K562 (cell line): ENCODE measurements around the gene IGFBPL1.

Source experiments
- CTCF ChIP-seq, 3 experiments: IDR thresholded peaks in 2 of 3; conservative IDR thresholded peaks in 1 of 3; 2 replicates each; pipeline ENCODE4 v1.5.1; 2011 to 2012; ENCODE audit warnings: low read length in 3 of 3, mild to moderate bottlenecking in 3 of 3, control low read depth in 2 of 3, improper control_type of control experiment in 1 of 3, inconsistent platforms in 1 of 3, low read depth in 1 of 3, mixed read lengths in 1 of 3, moderate library complexity in 1 of 3; ENCODE audit not compliant: insufficient read depth in 2 of 3
- ELF4 ChIP-seq: fragments of 450-650 bp; formaldehyde crosslinking; IDR thresholded peaks from 2 replicates; pipeline ENCODE4 v1.4.0; 2022; ENCODE audit warnings: missing genetic modification characterization
- EZH2 ChIP-seq: IDR thresholded peaks from 2 replicates; pipeline ENCODE4 v1.6.1; 2012; ENCODE audit warnings: low read depth, mild to moderate bottlenecking, inconsistent platforms, low read length, borderline replicate concordance
- HOXB6 ChIP-seq: fragments of 250-450 bp; sonication (Bioruptor Pico); IDR thresholded peaks from 2 replicates; pipeline ENCODE4 v1.5.1; 2022; ENCODE audit warnings: mild to moderate bottlenecking, borderline replicate concordance
- MEF2A ChIP-seq: IDR thresholded peaks from 2 replicates; pipeline ENCODE4 v1.6.1; 2011; ENCODE audit warnings: low read depth, mild to moderate bottlenecking, low read length, moderate library complexity; ENCODE audit not compliant: control insufficient read depth
- NR4A1 ChIP-seq, 2 experiments: fragments of 250-450 bp in 1 of 2; fragments of 450-650 bp in 1 of 2; sonication (Bioruptor Pico) in 1 of 2; IDR thresholded peaks; 2 replicates each; pipeline versions ENCODE4 v1.4.0 to v1.6.1; 2016 to 2020; ENCODE audit warnings: mild to moderate bottlenecking in 2 of 2, missing compliant biosample characterization in 1 of 2, missing genetic modification characterization in 1 of 2, moderate library complexity in 1 of 2
- PHF20 ChIP-seq: fragments of 450-650 bp; IDR thresholded peaks from 2 replicates; pipeline ENCODE4 v1.6.1; 2018; ENCODE audit not compliant: partially characterized antibody
- SMARCA4 ChIP-seq: fragments of 450-650 bp; IDR thresholded peaks from 2 replicates; pipeline ENCODE4 v1.6.1; 2016
- ZBTB1 ChIP-seq: sonication (generic); formaldehyde crosslinking; IDR thresholded peaks from 2 replicates; pipeline ENCODE4 v1.8.1; 2023; ENCODE audit warnings: missing genetic modification reagents, low read depth, mild to moderate bottlenecking, borderline replicate concordance
- ZSCAN29 ChIP-seq: fragments of 450-650 bp; IDR thresholded peaks from 2 replicates; pipeline ENCODE4 v1.6.1; 2017

- no peak for TF ChIP-seq ZBTB1 (CRISPR knock-in tag)
- TF ChIP-seq NR4A1 (CRISPR knock-in tag; IDR thresholded peaks at IDR 0.05): no peak
- TF ChIP-seq NR4A1 (tag; IDR thresholded peaks at IDR 0.05): no peak
- TF ChIP-seq ELF4: no peak
- no peak for TF ChIP-seq CTCF (IDR thresholded peaks at IDR 0.05 in 2 of 3, conservative IDR thresholded peaks at IDR 0.05 in 1 of 3; ENCODE audit: insufficient read depth in 2 of 3, low read depth in 1 of 3, low read length in 3 of 3)
- TF ChIP-seq MEF2A: no peak
- no peak for TF ChIP-seq ZSCAN29
- TF ChIP-seq HOXB6: no peak
- no peak for TF ChIP-seq PHF20
- no peak for TF ChIP-seq EZH2
- TF ChIP-seq SMARCA4: no peak
Measured at GRCh38 chr9:38467404-38467803, 43.1 kb upstream of the IGFBPL1 start.
